Measurements from ENCODE around the gene ZMYND8. TPM values are rescaled to one million over a fixed set of nuclear protein-coding genes. Genes with fewer than 3 reads are reported as not detected.
"Not testable (repeated sequence)": the region's sequence is repeated elsewhere in the genome, so short reads cannot be mapped to it uniquely, and the experiment has no call there.

The ZMYND8 gene
- total RNA-seq, 1 donor from 2014 or later, result 37.9 TPM

- Histone ChIP-seq H3K27me3 (ENCODE audit: low read depth) (no peaks in the 10 kb centered on the region), H3K4me3 (no peak overlapping the region), H3K9me3 (replicated peaks) (no peaks in the 10 kb centered on the region), H3K4me1 (peaks cover 5% of the 10 kb centered on the region), H3K36me3 (no peaks in the 10 kb centered on the region), H3K27ac (replicated peaks) (no peak overlapping the region)
- no peak for DNase-seq
- TF ChIP-seq CTCF (IDR thresholded peaks at IDR 0.05; ENCODE audit: borderline replicate concordance), result no peak
- intact Hi-C loops (cut with micrococcal nuclease), result no loop called here
These were observed 16.8 kb upstream of the ZMYND8 start for GRCh38 chr20:47373206-47373733.

GRCh38 chr20:47370850-47371782 is 14.6 kb upstream of the ZMYND8 start:
- DNase-seq, result no peak
- no peaks in the 10 kb centered on the region for H3K9me3 ChIP-seq (replicated peaks)
- no peak overlapping the region for H3K4me3 ChIP-seq
- TF ChIP-seq CTCF (IDR thresholded peaks at IDR 0.05; ENCODE audit: borderline replicate concordance), result no peak
- H3K36me3 ChIP-seq, result no peaks in the 10 kb centered on the region
- H3K27ac ChIP-seq (replicated peaks), result no peak overlapping the region
- intact Hi-C loops (cut with micrococcal nuclease), result no loop called here
- no peaks in the 10 kb centered on the region for H3K27me3 ChIP-seq (ENCODE audit: low read depth)
- H3K4me1 ChIP-seq, result peaks cover 5% of the 10 kb centered on the region

GRCh38 chr20:47370214-47370613 is 13.7 kb upstream of the ZMYND8 start:
- Histone ChIP-seq H3K36me3 (no peaks in the 10 kb centered on the region), H3K4me1 (peaks cover 5% of the 10 kb centered on the region), H3K27me3 (ENCODE audit: low read depth) (no peaks in the 10 kb centered on the region), H3K4me3 (no peak overlapping the region), H3K9me3 (replicated peaks) (no peaks in the 10 kb centered on the region), H3K27ac (replicated peaks) (no peak overlapping the region)
- no peak for TF ChIP-seq CTCF (IDR thresholded peaks at IDR 0.05; ENCODE audit: borderline replicate concordance)
- DNase-seq, result no peak
- intact Hi-C loops (cut with micrococcal nuclease), result no loop called here

GRCh38 chr20:47368301-47368700 is 11.8 kb upstream of the ZMYND8 start:
- H3K36me3 ChIP-seq, result no peaks in the 10 kb centered on the region
- intact Hi-C loops (cut with micrococcal nuclease), result no loop called here
- TF ChIP-seq CTCF (IDR thresholded peaks at IDR 0.05; ENCODE audit: borderline replicate concordance), result no peak

GRCh38 chr20:47366301-47366700 is 9.8 kb upstream of the ZMYND8 start:
- H3K27ac ChIP-seq (replicated peaks); H3K27me3 ChIP-seq (ENCODE audit: low read depth); H3K36me3 ChIP-seq; H3K9me3 ChIP-seq (replicated peaks); intact Hi-C loops (cut with micrococcal nuclease); H3K4me3 ChIP-seq; DNase-seq: not testable (repeated sequence)
- H3K4me1 ChIP-seq, result peaks cover 16% of the 10 kb centered on the region

More at GRCh38 chr20:47368301-47368700, 11.8 kb upstream of the ZMYND8 start:
- no peak overlapping the region for H3K4me3 ChIP-seq
- no peaks in the 10 kb centered on the region for H3K27me3 ChIP-seq (ENCODE audit: low read depth)
- no peaks in the 10 kb centered on the region for H3K9me3 ChIP-seq (replicated peaks)
- DNase-seq, result no peak
- peaks cover 5% of the 10 kb centered on the region for H3K4me1 ChIP-seq
- H3K27ac ChIP-seq (replicated peaks), result no peak overlapping the region

All from left ventricle myocardium inferior (tissue), 1 donor.